Tibial artery (tissue), 4 donors: ENCODE measurements around the gene PEX5L.

ENCODE experiments used
- DNase-seq, 2 donors: peaks; one replicate each; pipeline ENCODE4 v3.0.0-alpha.2; 2019
- H3K27ac ChIP-seq, 2 donors: fragments of 200-600 bp; sonication (generic) in 1 of 2; 1 replicate in 1 of 2; 2 replicates in 1 of 2; pipeline ENCODE4 v1.5.1; 2018 to 2019; ENCODE audit warnings: mild to moderate bottlenecking in 1 of 2
- H3K27me3 ChIP-seq, 2 donors: fragments of 200-600 bp; sonication (generic) in 1 of 2; one replicate each; pipeline versions ENCODE4 v1.5.1 to v1.6.0; 2016 to 2019
- H3K36me3 ChIP-seq, 3 donors: fragments of 200-600 bp; sonication (generic) in 2 of 3; one replicate each; pipeline ENCODE4 v1.5.1; 2016 to 2019; ENCODE audit warnings: mild to moderate bottlenecking in 2 of 3
- H3K4me1 ChIP-seq, 4 donors: fragments of 200-600 bp; sonication (generic) in 2 of 4; 1 replicate in 3 of 4; 2 replicates in 1 of 4; pipeline ENCODE4 v1.5.1; 2016 to 2019
- H3K4me3 ChIP-seq, 2 donors: fragments of 200-600 bp; sonication (generic) in 1 of 2; 1 replicate in 1 of 2; 2 replicates in 1 of 2; pipeline ENCODE4 v1.5.1; 2018 to 2019; ENCODE audit warnings: mild to moderate bottlenecking in 2 of 2
- H3K9me3 ChIP-seq, 3 donors: fragments of 200-600 bp; sonication (generic) in 1 of 3; one replicate each; pipeline ENCODE4 v1.5.1; 2016 to 2019
- CTCF ChIP-seq, 2 experiments: fragments of 200-600 bp in 1 of 2; fragments of 450-650 bp in 1 of 2; IDR thresholded peaks; one replicate each; pipeline ENCODE4 v1.5.1; 2017 to 2019; ENCODE audit warnings: antibody characterized with exemption in 2 of 2, mild to moderate bottlenecking in 1 of 2, moderate library complexity in 1 of 2
- intact Hi-C: fragments of 100-400 bp; cut with DNase I; formaldehyde crosslinking; loops from one replicate; pipeline ENCODE4 v1.15.0; 2023; ENCODE audit warnings: low total_unique reads

The PEX5L gene

GRCh38 chr3:179935710-179936109 is 101.0 kb downstream of the PEX5L start:
- TF ChIP-seq CTCF (IDR thresholded peaks at IDR 0.05) = no peak
- no peak for DNase-seq
- Histone ChIP-seq H3K27me3 (no peaks in the 10 kb centered on the region), H3K9me3 (no peaks in the 10 kb centered on the region), H3K4me3 (no peak overlapping the region), H3K27ac (no peak overlapping the region), H3K36me3 (no peaks in the 10 kb centered on the region), H3K4me1 (no peaks in the 10 kb centered on the region)
- intact Hi-C loops = no loop called here

GRCh38 chr3:179933914-179934313 is 102.8 kb downstream of the PEX5L start:
- Histone ChIP-seq H3K9me3 (no peaks in the 10 kb centered on the region), H3K27ac (no peak overlapping the region), H3K4me1 (no peaks in the 10 kb centered on the region), H3K27me3 (no peaks in the 10 kb centered on the region), H3K36me3 (no peaks in the 10 kb centered on the region), H3K4me3 (no peak overlapping the region)
- DNase-seq = no peak
- intact Hi-C loops = no loop called here
- no peak for TF ChIP-seq CTCF (IDR thresholded peaks at IDR 0.05)

GRCh38 chr3:179933080-179933479 is 103.7 kb downstream of the PEX5L start:
- Histone ChIP-seq H3K36me3 (no peaks in the 10 kb centered on the region), H3K27me3 (no peaks in the 10 kb centered on the region), H3K27ac (no peak overlapping the region), H3K9me3 (no peaks in the 10 kb centered on the region), H3K4me1 (no peaks in the 10 kb centered on the region), H3K4me3 (no peak overlapping the region)
- intact Hi-C loops = no loop called here
- TF ChIP-seq CTCF (IDR thresholded peaks at IDR 0.05) = no peak
- DNase-seq = no peak

GRCh38 chr3:179932674-179933073 is 104.1 kb downstream of the PEX5L start:
- TF ChIP-seq CTCF (IDR thresholded peaks at IDR 0.05) = no peak
- Histone ChIP-seq H3K9me3 (no peaks in the 10 kb centered on the region), H3K27me3 (no peaks in the 10 kb centered on the region), H3K4me1 (no peaks in the 10 kb centered on the region), H3K36me3 (no peaks in the 10 kb centered on the region), H3K27ac (no peak overlapping the region), H3K4me3 (no peak overlapping the region)
- intact Hi-C loops = no loop called here
- no peak for DNase-seq

GRCh38 chr3:179929091-179929529 is 107.6 kb downstream of the PEX5L start:
- Histone ChIP-seq H3K4me1 (no peaks in the 10 kb centered on the region), H3K27me3 (no peaks in the 10 kb centered on the region), H3K9me3 (no peaks in the 10 kb centered on the region), H3K27ac (no peak overlapping the region), H3K4me3 (no peak overlapping the region), H3K36me3 (no peaks in the 10 kb centered on the region)
- intact Hi-C loops = no loop called here
- TF ChIP-seq CTCF (IDR thresholded peaks at IDR 0.05) = peak; percentile 30 to 39
- peak in 1 of 2 donors; percentile 26 for DNase-seq

GRCh38 chr3:179927191-179927590 is 109.5 kb downstream of the PEX5L start:
- H3K9me3 ChIP-seq = no peaks in the 10 kb centered on the region
- H3K4me3 ChIP-seq = no peak overlapping the region
- no peak overlapping the region for H3K27ac ChIP-seq
- TF ChIP-seq CTCF (IDR thresholded peaks at IDR 0.05) = no peak
- no peaks in the 10 kb centered on the region for H3K27me3 ChIP-seq
- intact Hi-C loops = no loop called here
- no peaks in the 10 kb centered on the region for H3K36me3 ChIP-seq
- no peak for DNase-seq
- H3K4me1 ChIP-seq = no peaks in the 10 kb centered on the region
